K562 (cell line): ENCODE data around the gene EDDM13. TPM values are rescaled to one million over a fixed set of nuclear protein-coding genes. Genes with fewer than 3 reads are reported as not detected.

Source experiments
- ATAC-seq: fragments of 200-7000 bp; cut with Tn5 transposase; 3 replicates; pipeline ENCODE4 v1.9.1; 2020; ENCODE audit warnings: moderate library complexity
- BruUV-seq: library from RNA; stranded (reverse); fragments of 400-500 nt; replicated peaks from 2 replicates; lab custom pipeline; 2021; lab: Mats Ljungman, UMichigan
- CTCF ChIA-PET: fragments of 300-600 bp; formaldehyde crosslinking; extraction: SDS; loops from one replicate; lab custom pipeline; 2021; ENCODE audit warnings: low intra/inter-chr PET ratio; lab: Yijun Ruan, JAX
- POLR2A ChIA-PET: fragments of 300-600, 350-650 bp; sonication (Branson Sonifier 250); formaldehyde crosslinking; extraction: SDS; loops from one replicate; lab custom pipeline; 2021; ENCODE audit warnings: antibody characterized with exemption, inconsistent platforms; lab: Yijun Ruan, JAX
- DNase-seq, 4 experiments: peaks; one replicate each; pipeline versions ENCODE4 v3.0.0 to v3.0.0-alpha.2; 2011 to 2018; ENCODE audit warnings: low spot score in 3 of 4, mixed read lengths in 3 of 4; ENCODE audit errors: extremely low read depth in 1 of 4
- FAIRE-seq: peaks from 2 replicates; lab custom pipeline; 2011; peaks lifted over from hg19 to GRCh38; lab: Jason Lieb, UNC
- H2AFZ ChIP-seq: 2 replicates; pipeline ENCODE4 v1.6.0; 2011; ENCODE audit warnings: low read depth, low read length, control low read depth, inconsistent platforms
- H3K27ac ChIP-seq: fragments of 200-600 bp; 3 replicates; pipeline ENCODE4 v1.8.0; 2011; ENCODE audit warnings: low read depth, mild to moderate bottlenecking, control low read depth, inconsistent platforms, low read length, moderate library complexity, mixed read lengths; ENCODE audit errors: extremely low read depth
- H3K27me3 ChIP-seq, 2 experiments: fragments of 300-600 bp in 1 of 2; 2 replicates in 1 of 2; 3 replicates in 1 of 2; pipeline versions ENCODE4 v1.6.0 to v1.8.0; 2011; ENCODE audit warnings: inconsistent platforms in 2 of 2, low read length in 2 of 2, mild to moderate bottlenecking in 1 of 2, mixed read lengths in 1 of 2, moderate library complexity in 1 of 2; ENCODE audit not compliant: control insufficient read depth in 2 of 2, insufficient read depth in 2 of 2
- H3K36me3 ChIP-seq: fragments of 300-600 bp; 3 replicates; pipeline ENCODE4 v1.8.0; 2011; ENCODE audit warnings: mild to moderate bottlenecking, low read length, inconsistent platforms; ENCODE audit not compliant: control insufficient read depth, insufficient read depth
- H3K4me1 ChIP-seq, 2 experiments: fragments of 200-600 bp in 1 of 2; replicated peaks in 1 of 2; 2 replicates in 1 of 2; 3 replicates in 1 of 2; pipeline versions ENCODE4 v1.5.1 to v1.8.0; 2011; ENCODE audit warnings: inconsistent platforms in 2 of 2, low read length in 2 of 2, mild to moderate bottlenecking in 1 of 2, mixed read lengths in 1 of 2, moderate library complexity in 1 of 2; ENCODE audit not compliant: control insufficient read depth in 2 of 2, insufficient read depth in 2 of 2
- H3K4me2 ChIP-seq: 2 replicates; pipeline ENCODE4 v1.6.1; 2011; ENCODE audit warnings: low read length, control low read depth, inconsistent platforms, mixed read lengths; ENCODE audit not compliant: insufficient read depth
- H3K4me3 ChIP-seq: fragments of 200-600 bp; sonication (generic), shearing (Covaris generic); 2 replicates; pipeline ENCODE4 v1.5.1; 2016; ENCODE audit warnings: control low read depth, inconsistent platforms
- H3K79me2 ChIP-seq: fragments of 200-600 bp; 3 replicates; pipeline ENCODE4 v1.8.0; 2011; ENCODE audit warnings: low read length, inconsistent platforms; ENCODE audit not compliant: control insufficient read depth, insufficient read depth
- H3K9ac ChIP-seq, 2 experiments: 2 replicates each; pipeline versions ENCODE4 v1.6.0 to v1.6.1; 2011; ENCODE audit warnings: low read depth in 2 of 2, low read length in 2 of 2, control low read depth in 1 of 2, inconsistent platforms in 1 of 2, mild to moderate bottlenecking in 1 of 2, mixed read lengths in 1 of 2; ENCODE audit not compliant: insufficient read depth in 1 of 2
- H3K9me1 ChIP-seq: one replicate; pipeline ENCODE4 v1.6.0; 2011; ENCODE audit warnings: inconsistent platforms, mild to moderate bottlenecking, low read length, moderate library complexity; ENCODE audit not compliant: control insufficient read depth, insufficient read depth
- H3K9me3 ChIP-seq: replicated peaks from 2 replicates; pipeline ENCODE4 v1.5.1; 2011; ENCODE audit warnings: low read depth, low read length, inconsistent platforms; ENCODE audit not compliant: control insufficient read depth, insufficient read depth
- H4K20me1 ChIP-seq: replicated peaks from 2 replicates; pipeline ENCODE4 v1.6.1; 2011; ENCODE audit warnings: low read length, inconsistent platforms, mixed read lengths; ENCODE audit not compliant: control insufficient read depth, insufficient read depth
- CBX1 ChIP-seq: sonication (generic); IDR thresholded peaks from 2 replicates; pipeline ENCODE4 v1.6.1; 2016; ENCODE audit warnings: antibody characterized with exemption, low read depth, mild to moderate bottlenecking
- CBX5 ChIP-seq: IDR thresholded peaks from 2 replicates; pipeline ENCODE4 v1.6.1; 2014; ENCODE audit warnings: low read depth, borderline replicate concordance
- ESRRA ChIP-seq: fragments of 450-650 bp; IDR thresholded peaks from 2 replicates; pipeline ENCODE4 v1.6.1; 2014; ENCODE audit warnings: low read depth, mild to moderate bottlenecking, moderate library complexity, borderline replicate concordance
- GABPA ChIP-seq: fragments of 200-800 bp; sonication (Bioruptor generic); conservative IDR thresholded peaks from 2 replicates; pipeline ENCODE4 v1.6.1; 2016; ENCODE audit warnings: low read depth, missing genetic modification characterization, missing compliant biosample characterization
- KDM4B ChIP-seq, 2 experiments: fragments of 450-650 bp in 1 of 2; sonication (generic) in 1 of 2; IDR thresholded peaks; 2 replicates each; pipeline ENCODE4 v1.6.1; 2016 to 2017; ENCODE audit warnings: borderline replicate concordance in 2 of 2, antibody characterized with exemption in 1 of 2, low read depth in 1 of 2, mild to moderate bottlenecking in 1 of 2
- MAZ ChIP-seq, 2 experiments: fragments of 450-650 bp in 1 of 2; sonication (generic) in 1 of 2; formaldehyde crosslinking; IDR thresholded peaks in 1 of 2; conservative IDR thresholded peaks in 1 of 2; 2 replicates each; pipeline versions ENCODE4 v1.4.0 to v1.5.0; 2020; ENCODE audit warnings: mild to moderate bottlenecking in 1 of 2, missing genetic modification reagents in 1 of 2
- MYC ChIP-seq, 2 experiments: fragments of 250-450 bp in 1 of 2; sonication (Bioruptor Pico) in 1 of 2; IDR thresholded peaks; 2 replicates each; pipeline versions ENCODE4 v1.5.1 to v1.6.1; 2012 to 2021; ENCODE audit warnings: low read depth in 2 of 2, borderline replicate concordance in 1 of 2, improper control_type of control experiment in 1 of 2, low read length in 1 of 2, mild to moderate bottlenecking in 1 of 2, moderate library complexity in 1 of 2
- NR1H2 ChIP-seq: sonication (generic); formaldehyde crosslinking; IDR thresholded peaks from 2 replicates; pipeline ENCODE4 v1.4.0; 2020; ENCODE audit warnings: mild to moderate bottlenecking, missing genetic modification reagents
- PHF8 ChIP-seq: fragments of 200-600 bp; sonication (generic); IDR thresholded peaks from 2 replicates; pipeline ENCODE4 v1.6.1; 2012; ENCODE audit warnings: mixed run types, mild to moderate bottlenecking, inconsistent platforms, low read length, moderate library complexity, borderline replicate concordance
- SMC3 ChIP-seq: conservative IDR thresholded peaks from 2 replicates; pipeline ENCODE4 v1.6.1; 2011; ENCODE audit warnings: low read depth, low read length, improper control_type of control experiment; ENCODE audit not compliant: insufficient read depth
- TCF3 ChIP-seq: sonication (generic); formaldehyde crosslinking; IDR thresholded peaks from 2 replicates; pipeline ENCODE4 v1.4.0; 2020; ENCODE audit warnings: mild to moderate bottlenecking, missing genetic modification reagents
- VEZF1 ChIP-seq: fragments of 200-800 bp; sonication (Bioruptor generic); IDR thresholded peaks from 2 replicates; pipeline ENCODE4 v1.6.1; 2017; ENCODE audit warnings: missing genetic modification characterization, missing compliant biosample characterization
- ZBTB33 ChIP-seq: sonication (generic); formaldehyde crosslinking; IDR thresholded peaks from 2 replicates; pipeline ENCODE4 v1.8.1; 2023; ENCODE audit warnings: mild to moderate bottlenecking, missing genetic modification reagents
- WGBS: fragments of 100-300 bp; shearing (Covaris generic); methylation state at CpG from one replicate; pipeline ENCODE4 v1.1.6; 2016; ENCODE audit warnings: low coverage, mixed read lengths; ENCODE audit not compliant: insufficient coverage; ENCODE audit errors: missing lambda C conversion rate; 5-methylcytosine and 5-hydroxymethylcytosine counted together
- in situ Hi-C: fragments of 300-500 bp; cut with MboI; formaldehyde crosslinking; loops from 4 replicates; pipeline ENCODE4 v1.15.0; 2018; ENCODE audit warnings: inconsistent platforms, mixed read lengths
- intact Hi-C: fragments of 100-400 bp; cut with micrococcal nuclease; formaldehyde crosslinking; loops from 2 replicates; pipeline ENCODE4 v1.14.2; 2022
- polyA plus RNA-seq, 8 experiments: library from polyadenylated mRNA; depleted of rRNA in 4 of 8; stranded (reverse) in 5 of 8; unstranded in 3 of 8; fragments of >200 nt; fragmentation: Nextera tagmentation in 2 of 8; fragmentation: Illumina TruSeq in 1 of 8; extraction: Ambion mirVana in 2 of 8; extraction: Trizol in 1 of 8; gene quantifications; 2 replicates each; pipeline versions ENCODE4 v1.2.1 to v1.2.3, GENCODE V29; 2011 to 2014; ENCODE audit warnings: inconsistent platforms in 1 of 8, missing spikeins in 1 of 8
- total RNA-seq, 7 experiments: library from RNA; depleted of rRNA in 6 of 7; stranded (reverse); fragments of >200 nt in 6 of 7; fragmentation: Illumina TruSeq in 2 of 7; extraction: Trizol in 2 of 7; gene quantifications; 2 replicates each; pipeline versions ENCODE4 v1.2.1 to v1.2.3, GENCODE V29; 2011 to 2021; ENCODE audit warnings: low replicate concordance in 1 of 7

The EDDM13 gene
- total and polyA plus RNA-seq, 9 of the 15 experiments (the other 6 are each of a cell fraction or from before 2014, with no cell fraction given), result 2.0 to 7.7 (median 4.1) TPM

DNA sequence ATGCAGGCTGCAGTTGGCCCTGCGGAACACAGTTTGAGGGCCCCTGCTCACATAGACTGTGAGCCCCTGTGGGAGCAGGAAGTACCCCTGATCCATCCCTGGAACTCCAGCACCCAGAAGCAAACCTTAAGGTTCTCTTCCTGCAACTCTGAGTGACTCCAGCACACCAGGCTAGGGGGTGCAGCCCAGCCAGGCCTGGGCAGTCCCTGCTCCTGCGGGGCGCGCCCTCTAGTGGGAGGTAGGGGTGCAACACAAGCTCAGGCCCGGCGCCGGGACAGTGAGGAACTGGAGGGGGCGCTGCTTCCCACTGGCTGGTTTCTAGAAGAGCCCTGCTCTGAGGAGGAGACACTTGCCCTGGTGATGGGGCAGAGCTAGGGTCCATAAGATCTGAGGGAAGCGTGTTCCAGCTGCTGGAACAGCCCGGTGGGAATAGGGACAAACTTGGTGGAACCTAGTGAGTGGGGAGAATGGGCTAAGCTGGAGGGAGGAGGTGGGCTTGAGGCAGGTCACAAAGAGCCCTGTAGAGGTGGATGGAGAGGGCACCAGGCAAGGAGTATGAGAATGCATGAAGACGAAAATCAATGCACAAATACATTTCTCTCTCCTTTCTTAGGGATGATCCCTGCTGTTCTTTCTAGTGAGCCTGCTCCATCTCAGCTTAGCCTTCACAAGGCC lies 37.1 kb downstream of the EDDM13 start:
- in situ Hi-C loops, result loop anchor here (25.0 kb wide), 1 partner anchor 672 kb away; the partner anchor contains the start of genes CCDC106, ZNF580 and ZNF581
- TF ChIP-seq ZBTB33 (CRISPR knock-in tag) (peak; percentile 56), SMC3 (peak; percentile 91), VEZF1 (CRISPR knock-in tag) (peak; percentile 42; the same call in 1 of the 2 replicates), GABPA (tag) (0 out of 2 replicates have a peak, but pooled peaks have one; percentile 13), MAZ (CRISPR knock-in tag; conservative IDR thresholded peaks at IDR 0.05 in 1 of 2, IDR thresholded peaks at IDR 0.05 in 1 of 2) (peak in 1 of 2 experiments; percentile 65; a peak in 2 of 4 replicates), NR1H2 (CRISPR knock-in tag) (0 out of 2 replicates have a peak, but pooled peaks have one; percentile 30), CBX5 (no peak; the same call in 1 of the 2 replicates), PHF8 (no peak), MYC (IDR thresholded peaks at IDR 0.05; ENCODE audit: low read depth, low read length) (peak; percentile 48; the same call in 1 of the 2 replicates), MYC (CRISPR knock-in tag; IDR thresholded peaks at IDR 0.05; ENCODE audit: borderline replicate concordance, low read depth) (no peak), CBX1 (peak; percentile 63; the same call in 1 of the 2 replicates), TCF3 (CRISPR knock-in tag) (0 out of 2 replicates have a peak, but pooled peaks have one; percentile 31), KDM4B (IDR thresholded peaks at IDR 0.05; ENCODE audit: borderline replicate concordance in 2 of 2, low read depth in 1 of 2) (peak in 1 of 2 experiments; percentile 54; a peak in 1 of 4 replicates), ESRRA (peak; percentile 26; the same call in 1 of the 2 replicates)

More for the DNA sequence above, 37.1 kb downstream of the EDDM13 start:
- peaks cover 3% of the 10 kb centered on the region; the same call in 1 of the 2 replicates for H3K9me3 ChIP-seq
- peaks cover 9 to 25% of the 10 kb centered on the region in 2 experiments for H3K4me1 ChIP-seq
- H4K20me1 ChIP-seq, result no peaks in the 10 kb centered on the region
- H3K9me1 ChIP-seq, result peaks cover 2% of the 10 kb centered on the region
- no peak overlapping the region for H3K9ac ChIP-seq
- peaks cover 7% of the 10 kb centered on the region for H3K79me2 ChIP-seq
- ChIA-PET CTCF (interaction anchor here (0.6 to 2.6 kb wide), 5 partner anchors 23 to 243 kb away, joined by 3 to 10 read pairs (median 4); no protein-coding TSS in a partner anchor), POLR2A (interaction anchor here (0.6 to 1.8 kb wide), 6 partner anchors 8 to 80 kb away, joined by 3 to 7 read pairs (median 4); no protein-coding TSS in a partner anchor)
- WGBS, result 19% methylated on average over 9 of the region's 11 CpGs
- peak; percentile 44 for FAIRE-seq
- H2AFZ ChIP-seq, result no peak overlapping the region
- no peak overlapping the region for H3K4me2 ChIP-seq
- H3K4me3 ChIP-seq, result no peak overlapping the region
- ATAC-seq, result peak; percentile 97
- H3K27me3 ChIP-seq, result no peaks in the 10 kb centered on the region
- peak; percentile 80 to 87 (median 82) for DNase-seq
- no peak overlapping the region for H3K27ac ChIP-seq
- intact Hi-C loops, result loop anchor here (2.0 to 5.0 kb wide), 3 partner anchors 23 to 57 kb away; no protein-coding TSS in a partner anchor
- peaks cover 46% of the 10 kb centered on the region for H3K36me3 ChIP-seq
- no TSS peak for BruUV-seq
